GM12891 (cell line): ENCODE data around the gene FOXK2.

Experiments used
- POLR2A ChIP-seq: IDR thresholded peaks from 2 replicates; pipeline ENCODE4 v1.6.1; 2011; ENCODE audit warnings: low read depth, low read length, control low read depth
- POLR2AphosphoS5 ChIP-seq: IDR thresholded peaks from 2 replicates; pipeline ENCODE4 v1.6.1; 2011; ENCODE audit warnings: low read depth, low read length, control low read depth
- SPI1 ChIP-seq: IDR thresholded peaks from 2 replicates; pipeline ENCODE4 v1.6.1; 2011; ENCODE audit warnings: low read depth, low read length, control low read depth
- TAF1 ChIP-seq: IDR thresholded peaks from 2 replicates; pipeline ENCODE4 v1.6.1; 2011; ENCODE audit warnings: low read depth, low read length, control low read depth

DNA sequence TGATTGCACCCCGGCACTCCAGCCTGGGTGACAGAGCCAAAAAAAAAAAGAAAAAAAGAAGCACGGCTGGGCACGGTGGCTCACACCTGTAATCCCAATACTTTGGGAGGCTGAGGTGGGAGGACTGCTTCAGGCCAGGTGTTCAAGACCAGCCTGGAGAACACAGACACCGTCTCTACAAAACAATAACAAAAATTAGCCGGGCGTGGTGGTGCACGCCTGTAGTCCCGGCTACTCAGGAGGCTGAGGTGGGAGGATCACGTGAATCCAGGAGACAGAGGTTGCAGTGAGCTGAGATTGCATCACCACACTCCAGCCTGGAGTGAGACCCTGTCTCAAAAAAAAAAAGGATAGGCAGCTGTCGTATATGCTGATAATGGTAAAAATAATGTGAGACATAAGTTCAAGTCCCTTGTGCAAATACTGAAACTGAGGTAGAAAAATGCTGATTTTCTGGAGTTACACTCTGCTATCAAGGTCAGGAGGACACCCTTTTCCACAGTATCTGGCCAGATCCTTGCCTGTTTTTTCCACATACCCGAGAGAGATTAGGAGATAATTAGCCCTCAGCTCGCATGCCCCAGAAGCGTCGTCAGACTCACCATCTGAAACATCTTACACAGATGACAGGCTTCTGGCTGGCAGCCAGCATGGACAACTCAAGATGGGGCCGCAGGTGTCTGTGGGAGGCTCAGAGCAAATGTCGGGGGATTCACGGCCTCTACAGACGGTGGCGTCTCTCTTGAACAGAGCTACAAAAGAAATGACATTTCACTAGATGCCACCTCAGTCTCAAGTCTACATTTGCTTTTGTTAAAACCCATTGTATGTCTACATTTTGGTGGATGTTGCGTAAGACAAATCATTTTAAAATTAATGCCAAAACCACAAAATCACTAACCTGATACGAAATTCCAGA lies 91.9 kb downstream of the FOXK2 start:
- no peak for TF ChIP-seq POLR2AphosphoS5
- no peak for TF ChIP-seq POLR2A
- no peak for TF ChIP-seq SPI1
- TF ChIP-seq TAF1: no peak
